ENCODE results near the gene GPRIN2. TPM values are rescaled to one million over a fixed set of nuclear protein-coding genes. Genes with fewer than 3 reads are reported as not detected.
"Not testable (repeated sequence)": the region's sequence is repeated elsewhere in the genome, so short reads cannot be mapped to it uniquely, and the experiment has no call there.

The GPRIN2 gene
- total and polyA plus RNA-seq, 2 of the 8 experiments (the other 6 are each of a cell fraction or from before 2014, with no cell fraction given): 14.3 to 18.6 TPM

DNA sequence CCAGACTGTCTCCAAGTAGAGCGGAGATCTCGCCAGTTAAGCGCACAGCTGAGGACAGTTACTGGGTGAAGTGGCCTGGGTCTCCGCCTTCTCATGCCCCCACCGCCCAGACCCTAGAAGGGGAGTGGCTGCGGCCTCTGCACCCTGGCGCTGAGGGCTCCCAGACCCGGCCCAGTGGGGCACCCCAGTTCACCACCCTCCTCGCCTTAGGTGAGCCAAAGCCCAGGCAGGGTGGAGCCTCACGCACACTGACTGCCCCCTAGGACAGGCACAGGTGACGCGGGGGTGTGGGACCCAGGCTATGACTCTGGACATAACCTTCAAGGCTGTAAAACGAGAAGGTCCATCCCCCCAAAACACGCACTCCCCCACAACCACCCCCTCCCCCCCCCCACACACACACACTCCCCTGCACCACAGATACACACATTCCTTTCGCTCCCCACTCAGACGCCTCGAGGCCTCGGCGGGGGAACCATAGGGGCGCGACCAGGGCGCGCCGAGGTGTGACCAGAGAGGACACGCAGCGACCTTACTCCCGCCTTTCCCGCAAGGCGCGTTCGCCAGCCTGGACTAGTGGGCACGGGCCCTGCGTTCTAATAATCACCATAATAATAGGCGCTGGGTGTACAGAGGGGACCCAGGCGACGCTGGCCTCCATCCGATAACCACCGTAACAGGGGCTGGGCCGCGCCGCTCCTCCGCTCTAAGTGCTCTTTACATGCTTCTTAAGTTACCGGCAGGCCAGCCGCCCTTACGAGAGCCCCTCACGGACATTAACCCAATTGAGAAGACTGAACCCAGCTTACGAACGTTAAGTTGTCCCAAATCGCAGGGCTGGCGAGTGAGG, 21.4 kb upstream of the GPRIN2 start:
- peak overlapping the region; percentile 39 to 44; a peak in 3 of 4 replicates for H3K4me2 ChIP-seq (ENCODE audit: insufficient read depth in 1 of 2, low read depth in 2 of 2, low read length in 2 of 2)
- CTCF ChIA-PET (ENCODE audit: partially characterized antibody); DNase-seq (ENCODE audit: low read depth in 1 of 2, low spot score in 2 of 2): not testable (repeated sequence)

More for the DNA sequence above, 21.4 kb upstream of the GPRIN2 start:
- H3K79me2 ChIP-seq (ENCODE audit: control insufficient read depth in 1 of 2, insufficient read depth in 2 of 2, low read length in 2 of 2); H2BK20ac ChIP-seq (ENCODE audit: low read length); H3K9me3 ChIP-seq (ENCODE audit: insufficient read depth in 2 of 2, low read depth in 1 of 2, low read length in 1 of 2); H3K4me1 ChIP-seq (replicated peaks in 1 of 4; ENCODE audit: control insufficient read depth in 3 of 4, insufficient read depth in 4 of 4, low read length in 3 of 4); H2BK120ac ChIP-seq (replicated peaks; ENCODE audit: low read depth, low read length); H3K18ac ChIP-seq (ENCODE audit: extremely low read depth, low read length); H3K36me3 ChIP-seq (ENCODE audit: control insufficient read depth in 2 of 4, insufficient read depth in 4 of 4, low read length in 3 of 4); H3K79me1 ChIP-seq (ENCODE audit: low read depth, low read length); H3K9ac ChIP-seq (replicated peaks in 1 of 4; ENCODE audit: extremely low read depth in 1 of 4, low read depth in 3 of 4, low read length in 3 of 4); H3K27me3 ChIP-seq (replicated peaks in 1 of 4; ENCODE audit: control insufficient read depth in 3 of 4, extremely low read depth in 1 of 4, insufficient read depth in 3 of 4, low read length in 3 of 4); H3K4ac ChIP-seq (replicated peaks; ENCODE audit: insufficient read length, low read depth, low read length); H4K8ac ChIP-seq (ENCODE audit: extremely low read depth, insufficient read depth, low read length); H4K91ac ChIP-seq (replicated peaks; ENCODE audit: insufficient read length, low read length); H3K23ac ChIP-seq (ENCODE audit: insufficient read length); H2BK5ac ChIP-seq (ENCODE audit: low read depth, low read length); H4K20me1 ChIP-seq (replicated peaks in 1 of 2; ENCODE audit: control insufficient read depth in 1 of 2, insufficient read depth in 2 of 2, low read length in 2 of 2); POLR2A ChIA-PET (ENCODE audit: partially characterized antibody); H3K27ac ChIP-seq (ENCODE audit: low read depth, low read length); H4K5ac ChIP-seq (ENCODE audit: insufficient read length, low read depth, low read length); H3K14ac ChIP-seq (ENCODE audit: insufficient read length); H2BK12ac ChIP-seq (ENCODE audit: low read depth, low read length); FAIRE-seq; H3K56ac ChIP-seq (replicated peaks; ENCODE audit: insufficient read length, low read depth, low read length); H2BK15ac ChIP-seq (ENCODE audit: low read length); H2AK5ac ChIP-seq (ENCODE audit: low read depth, low read length); H2AFZ ChIP-seq (ENCODE audit: low read length); H3K23me2 ChIP-seq (ENCODE audit: low read depth, low read length): not testable (repeated sequence)
- H3K4me3 ChIP-seq (ENCODE audit: extremely low read depth in 1 of 4, insufficient read depth in 2 of 4, low read depth in 3 of 4, low read length in 4 of 4): peak overlapping the region in 1 of 4 experiments; percentile 43; a peak in 1 of 8 replicates
- 60% methylated on average over 6 of the region's 50 CpGs; no CpG with 5 or more reads in 1 of the 2 experiments for WGBS, 2 experiments (ENCODE audit: extremely low coverage in 1 of 2, insufficient coverage in 1 of 2, insufficient read length in 1 of 2, insufficient replicate concordance in 2 of 2, low coverage in 1 of 2, low lambda C conversion rate in 2 of 2, missing lambda C conversion rate in 1 of 2)
- TF ChIP-seq SUZ12 (IDR thresholded peaks at IDR 0.05; ENCODE audit: low read length) (0 out of 2 replicates have a peak, but pooled peaks have one; percentile 30), EZH2 (IDR thresholded peaks at IDR 0.05; ENCODE audit: low read depth, low read length, severe bottlenecking) (peak; percentile 51)
